ENCODE measurements around the gene DNAH17.

Gene DNAH17

GRCh38 chr17:78557598-78558039, 19.6 kb downstream of the DNAH17 start:
- Mint-ChIP-seq H3K4me3 (no peak overlapping the region), H3K4me1 (ENCODE audit: low read depth) (peaks cover 5% of the 10 kb centered on the region), H3K27me3 (peaks cover 8% of the 10 kb centered on the region), H3K27ac (no peak overlapping the region), H3K36me3 (ENCODE audit: low read depth) (no peaks in the 10 kb centered on the region), H3K9me3 (no peaks in the 10 kb centered on the region)
- intact Hi-C loops (cut with micrococcal nuclease), result no loop called here

- H3K4me3 Mint-ChIP-seq, result no peak overlapping the region
- intact Hi-C loops (cut with micrococcal nuclease), result no loop called here
- no peaks in the 10 kb centered on the region for H3K36me3 Mint-ChIP-seq (ENCODE audit: low read depth)
- H3K27ac Mint-ChIP-seq, result no peak overlapping the region
- peaks cover 5% of the 10 kb centered on the region for H3K4me1 Mint-ChIP-seq (ENCODE audit: low read depth)
- H3K27me3 Mint-ChIP-seq, result peaks cover 8% of the 10 kb centered on the region
- H3K9me3 Mint-ChIP-seq, result no peaks in the 10 kb centered on the region
These were observed 20.4 kb downstream of the DNAH17 start for GRCh38 chr17:78556812-78557211.

- no peak overlapping the region for H3K27ac Mint-ChIP-seq
- H3K9me3 Mint-ChIP-seq, result no peaks in the 10 kb centered on the region
- H3K36me3 Mint-ChIP-seq (ENCODE audit: low read depth), result no peaks in the 10 kb centered on the region
- intact Hi-C loops (cut with micrococcal nuclease), result no loop called here
- H3K27me3 Mint-ChIP-seq, result peaks cover 5% of the 10 kb centered on the region
- no peak overlapping the region for H3K4me3 Mint-ChIP-seq
- H3K4me1 Mint-ChIP-seq (ENCODE audit: low read depth), result peaks cover 5% of the 10 kb centered on the region
These were observed 21.3 kb downstream of the DNAH17 start for GRCh38 chr17:78555746-78556401.

- Mint-ChIP-seq H3K27ac (no peak overlapping the region), H3K4me3 (no peak overlapping the region), H3K27me3 (peaks cover 10% of the 10 kb centered on the region), H3K36me3 (ENCODE audit: low read depth) (no peaks in the 10 kb centered on the region), H3K9me3 (no peaks in the 10 kb centered on the region), H3K4me1 (ENCODE audit: low read depth) (no peaks in the 10 kb centered on the region)
- intact Hi-C loops (cut with micrococcal nuclease), result no loop called here
These were observed 26.7 kb downstream of the DNAH17 start for GRCh38 chr17:78550464-78550863.

GRCh38 chr17:78548725-78549124, 28.5 kb downstream of the DNAH17 start:
- Mint-ChIP-seq H3K27me3 (peaks cover 11% of the 10 kb centered on the region), H3K27ac (no peak overlapping the region), H3K4me1 (ENCODE audit: low read depth) (no peaks in the 10 kb centered on the region), H3K4me3 (no peak overlapping the region), H3K9me3 (no peaks in the 10 kb centered on the region), H3K36me3 (ENCODE audit: low read depth) (no peaks in the 10 kb centered on the region)
- intact Hi-C loops (cut with micrococcal nuclease), result no loop called here

GRCh38 chr17:78547035-78547434, 30.2 kb downstream of the DNAH17 start:
- no peaks in the 10 kb centered on the region for H3K36me3 Mint-ChIP-seq (ENCODE audit: low read depth)
- H3K27ac Mint-ChIP-seq, result no peak overlapping the region
- H3K4me3 Mint-ChIP-seq, result no peak overlapping the region
- H3K4me1 Mint-ChIP-seq (ENCODE audit: low read depth), result peaks cover 7% of the 10 kb centered on the region
- H3K9me3 Mint-ChIP-seq, result no peaks in the 10 kb centered on the region
- H3K27me3 Mint-ChIP-seq, result peaks cover 9% of the 10 kb centered on the region
- intact Hi-C loops (cut with micrococcal nuclease), result no loop called here

GRCh38 chr17:78546476-78546875, 30.7 kb downstream of the DNAH17 start:
- peaks cover 13% of the 10 kb centered on the region for H3K4me1 Mint-ChIP-seq (ENCODE audit: low read depth)
- H3K4me3 Mint-ChIP-seq, result no peak overlapping the region
- intact Hi-C loops (cut with micrococcal nuclease), result no loop called here
- no peaks in the 10 kb centered on the region for H3K9me3 Mint-ChIP-seq
- H3K36me3 Mint-ChIP-seq (ENCODE audit: low read depth), result no peaks in the 10 kb centered on the region
- no peak overlapping the region for H3K27ac Mint-ChIP-seq
- peaks cover 9% of the 10 kb centered on the region for H3K27me3 Mint-ChIP-seq

- no peaks in the 10 kb centered on the region for H3K36me3 Mint-ChIP-seq (ENCODE audit: low read depth)
- no peak overlapping the region for H3K27ac Mint-ChIP-seq
- intact Hi-C loops (cut with micrococcal nuclease), result no loop called here
- no peaks in the 10 kb centered on the region for H3K9me3 Mint-ChIP-seq
- H3K4me1 Mint-ChIP-seq (ENCODE audit: low read depth), result peaks cover 16% of the 10 kb centered on the region
- no peak overlapping the region for H3K4me3 Mint-ChIP-seq
- peaks cover 6% of the 10 kb centered on the region for H3K27me3 Mint-ChIP-seq
These were observed 32.1 kb downstream of the DNAH17 start for GRCh38 chr17:78544881-78545755.

- Mint-ChIP-seq H3K9me3 (no peaks in the 10 kb centered on the region), H3K36me3 (ENCODE audit: low read depth) (no peaks in the 10 kb centered on the region), H3K4me3 (no peak overlapping the region), H3K27me3 (peaks cover 5% of the 10 kb centered on the region), H3K4me1 (ENCODE audit: low read depth) (peaks cover 22% of the 10 kb centered on the region), H3K27ac (peak overlapping the region; percentile 78)
- intact Hi-C loops (cut with micrococcal nuclease), result no loop called here
These were observed 35.5 kb downstream of the DNAH17 start for GRCh38 chr17:78541488-78542206.

- peaks cover 35% of the 10 kb centered on the region for H3K4me1 Mint-ChIP-seq (ENCODE audit: low read depth)
- intact Hi-C loops (cut with micrococcal nuclease), result no loop called here
- H3K27ac Mint-ChIP-seq, result no peak overlapping the region
These were observed 37.4 kb downstream of the DNAH17 start for GRCh38 chr17:78539781-78540180.

GRCh38 chr17:78538033-78538776, 39.0 kb downstream of the DNAH17 start:
- no peak overlapping the region for H3K4me3 Mint-ChIP-seq
- peaks cover 38% of the 10 kb centered on the region for H3K4me1 Mint-ChIP-seq (ENCODE audit: low read depth)
- intact Hi-C loops (cut with micrococcal nuclease), result no loop called here
- peaks cover 3% of the 10 kb centered on the region for H3K27me3 Mint-ChIP-seq
- H3K36me3 Mint-ChIP-seq (ENCODE audit: low read depth), result no peaks in the 10 kb centered on the region
- H3K27ac Mint-ChIP-seq, result no peak overlapping the region
- no peaks in the 10 kb centered on the region for H3K9me3 Mint-ChIP-seq

More at GRCh38 chr17:78539781-78540180, 37.4 kb downstream of the DNAH17 start:
- peaks cover 3% of the 10 kb centered on the region for H3K27me3 Mint-ChIP-seq
- H3K9me3 Mint-ChIP-seq, result no peaks in the 10 kb centered on the region
- no peaks in the 10 kb centered on the region for H3K36me3 Mint-ChIP-seq (ENCODE audit: low read depth)
- no peak overlapping the region for H3K4me3 Mint-ChIP-seq

GRCh38 chr17:78537217-78537860, 39.9 kb downstream of the DNAH17 start:
- intact Hi-C loops (cut with micrococcal nuclease), result no loop called here
- H3K27me3 Mint-ChIP-seq, result peaks cover 6% of the 10 kb centered on the region
- H3K9me3 Mint-ChIP-seq, result no peaks in the 10 kb centered on the region
- no peaks in the 10 kb centered on the region for H3K36me3 Mint-ChIP-seq (ENCODE audit: low read depth)
- no peak overlapping the region for H3K27ac Mint-ChIP-seq
- H3K4me1 Mint-ChIP-seq (ENCODE audit: low read depth), result peaks cover 41% of the 10 kb centered on the region
- H3K4me3 Mint-ChIP-seq, result no peak overlapping the region
